ENCODE results near the gene HDAC4.

The HDAC4 gene

GRCh38 chr2:239158641-239159475 is 242.0 kb downstream of the HDAC4 start:
- Histone ChIP-seq H3K4me3 (ENCODE audit: low read length) (no peak overlapping the region), H3K4me1 (ENCODE audit: control insufficient read depth, insufficient read depth, low read length) (no peaks in the 10 kb centered on the region), H3K36me3 (ENCODE audit: control insufficient read depth, insufficient read depth, low read length, severe bottlenecking) (peaks cover 38% of the 10 kb centered on the region), H3K9ac (ENCODE audit: low read length) (no peak overlapping the region), H3K9me3 (ENCODE audit: control insufficient read depth, low read length) (no peaks in the 10 kb centered on the region), H3K27me3 (replicated peaks; ENCODE audit: control insufficient read depth, insufficient read depth, low read length) (no peaks in the 10 kb centered on the region)
- no peak for DNase-seq (ENCODE audit: low read depth)

GRCh38 chr2:239157771-239158170 is 243.0 kb downstream of the HDAC4 start:
- Histone ChIP-seq H3K4me3 (ENCODE audit: low read length) (no peak overlapping the region), H3K36me3 (ENCODE audit: control insufficient read depth, insufficient read depth, low read length, severe bottlenecking) (peaks cover 34% of the 10 kb centered on the region), H3K9ac (ENCODE audit: low read length) (no peak overlapping the region), H3K9me3 (ENCODE audit: control insufficient read depth, low read length) (no peaks in the 10 kb centered on the region), H3K4me1 (ENCODE audit: control insufficient read depth, insufficient read depth, low read length) (no peaks in the 10 kb centered on the region), H3K27me3 (replicated peaks; ENCODE audit: control insufficient read depth, insufficient read depth, low read length) (no peaks in the 10 kb centered on the region)
- no peak for DNase-seq (ENCODE audit: low read depth)

- no peak overlapping the region for H3K9ac ChIP-seq (ENCODE audit: low read length)
- H3K36me3 ChIP-seq (ENCODE audit: control insufficient read depth, insufficient read depth, low read length, severe bottlenecking): peaks cover 29% of the 10 kb centered on the region
- DNase-seq (ENCODE audit: low read depth): no peak
- H3K27me3 ChIP-seq (replicated peaks; ENCODE audit: control insufficient read depth, insufficient read depth, low read length): no peaks in the 10 kb centered on the region
- peaks cover 2% of the 10 kb centered on the region for H3K4me1 ChIP-seq (ENCODE audit: control insufficient read depth, insufficient read depth, low read length)
- no peaks in the 10 kb centered on the region for H3K9me3 ChIP-seq (ENCODE audit: control insufficient read depth, low read length)
- H3K4me3 ChIP-seq (ENCODE audit: low read length): no peak overlapping the region
Observed at GRCh38 chr2:239157269-239157668, 243.6 kb downstream of the HDAC4 start.

GRCh38 chr2:239156516-239157265 is 244.1 kb downstream of the HDAC4 start:
- H3K27me3 ChIP-seq (replicated peaks; ENCODE audit: control insufficient read depth, insufficient read depth, low read length): no peaks in the 10 kb centered on the region
- H3K36me3 ChIP-seq (ENCODE audit: control insufficient read depth, insufficient read depth, low read length, severe bottlenecking): peaks cover 27% of the 10 kb centered on the region
- peaks cover 7% of the 10 kb centered on the region for H3K4me1 ChIP-seq (ENCODE audit: control insufficient read depth, insufficient read depth, low read length)
- no peak for DNase-seq (ENCODE audit: low read depth)
- no peak overlapping the region for H3K4me3 ChIP-seq (ENCODE audit: low read length)
- no peak overlapping the region for H3K9ac ChIP-seq (ENCODE audit: low read length)
- no peaks in the 10 kb centered on the region for H3K9me3 ChIP-seq (ENCODE audit: control insufficient read depth, low read length)

GRCh38 chr2:239155806-239156480 is 244.9 kb downstream of the HDAC4 start:
- Histone ChIP-seq H3K9me3 (ENCODE audit: control insufficient read depth, low read length) (no peaks in the 10 kb centered on the region), H3K9ac (ENCODE audit: low read length) (no peak overlapping the region), H3K36me3 (ENCODE audit: control insufficient read depth, insufficient read depth, low read length, severe bottlenecking) (peaks cover 23% of the 10 kb centered on the region), H3K4me1 (ENCODE audit: control insufficient read depth, insufficient read depth, low read length) (peaks cover 13% of the 10 kb centered on the region), H3K4me3 (ENCODE audit: low read length) (no peak overlapping the region), H3K27me3 (replicated peaks; ENCODE audit: control insufficient read depth, insufficient read depth, low read length) (no peaks in the 10 kb centered on the region)
- no peak for DNase-seq (ENCODE audit: low read depth)

- no peak for DNase-seq (ENCODE audit: low read depth)
- no peak overlapping the region for H3K9ac ChIP-seq (ENCODE audit: low read length)
- no peaks in the 10 kb centered on the region for H3K9me3 ChIP-seq (ENCODE audit: control insufficient read depth, low read length)
- H3K4me1 ChIP-seq (ENCODE audit: control insufficient read depth, insufficient read depth, low read length): peaks cover 13% of the 10 kb centered on the region
- peaks cover 23% of the 10 kb centered on the region for H3K36me3 ChIP-seq (ENCODE audit: control insufficient read depth, insufficient read depth, low read length, severe bottlenecking)
- no peaks in the 10 kb centered on the region for H3K27me3 ChIP-seq (replicated peaks; ENCODE audit: control insufficient read depth, insufficient read depth, low read length)
- H3K4me3 ChIP-seq (ENCODE audit: low read length): no peak overlapping the region
Observed at GRCh38 chr2:239154971-239155805, 245.6 kb downstream of the HDAC4 start.

- Histone ChIP-seq H3K36me3 (ENCODE audit: control insufficient read depth, insufficient read depth, low read length, severe bottlenecking) (peaks cover 23% of the 10 kb centered on the region), H3K27me3 (replicated peaks; ENCODE audit: control insufficient read depth, insufficient read depth, low read length) (no peaks in the 10 kb centered on the region), H3K9ac (ENCODE audit: low read length) (no peak overlapping the region), H3K4me1 (ENCODE audit: control insufficient read depth, insufficient read depth, low read length) (peaks cover 13% of the 10 kb centered on the region), H3K4me3 (ENCODE audit: low read length) (no peak overlapping the region), H3K9me3 (ENCODE audit: control insufficient read depth, low read length) (no peaks in the 10 kb centered on the region)
- no peak for DNase-seq (ENCODE audit: low read depth)
Observed at GRCh38 chr2:239153806-239154591, 246.8 kb downstream of the HDAC4 start.

- no peak for DNase-seq (ENCODE audit: low read depth)
- Histone ChIP-seq H3K9ac (ENCODE audit: low read length) (no peak overlapping the region), H3K4me1 (ENCODE audit: control insufficient read depth, insufficient read depth, low read length) (peaks cover 13% of the 10 kb centered on the region), H3K9me3 (ENCODE audit: control insufficient read depth, low read length) (no peaks in the 10 kb centered on the region), H3K27me3 (replicated peaks; ENCODE audit: control insufficient read depth, insufficient read depth, low read length) (no peaks in the 10 kb centered on the region), H3K4me3 (ENCODE audit: low read length) (no peak overlapping the region), H3K36me3 (ENCODE audit: control insufficient read depth, insufficient read depth, low read length, severe bottlenecking) (peaks cover 26% of the 10 kb centered on the region)
Observed at GRCh38 chr2:239152916-239153305, 247.9 kb downstream of the HDAC4 start.

- Histone ChIP-seq H3K9me3 (ENCODE audit: control insufficient read depth, low read length) (no peaks in the 10 kb centered on the region), H3K9ac (ENCODE audit: low read length) (no peak overlapping the region), H3K27me3 (replicated peaks; ENCODE audit: control insufficient read depth, insufficient read depth, low read length) (no peaks in the 10 kb centered on the region), H3K36me3 (ENCODE audit: control insufficient read depth, insufficient read depth, low read length, severe bottlenecking) (peaks cover 30% of the 10 kb centered on the region), H3K4me3 (ENCODE audit: low read length) (no peak overlapping the region), H3K4me1 (ENCODE audit: control insufficient read depth, insufficient read depth, low read length) (peaks cover 13% of the 10 kb centered on the region)
- DNase-seq (ENCODE audit: low read depth): no peak
Observed at GRCh38 chr2:239152239-239152915, 248.4 kb downstream of the HDAC4 start.

Measured in adipocyte (in vitro differentiated cells).